HG02885 (cell line): ENCODE data around the gene NTN3.
"Not testable (repeated sequence)": the region's sequence is repeated elsewhere in the genome, so short reads cannot be mapped to it uniquely, and the experiment has no call there.

ENCODE experiments used
- ATAC-seq: cut with Tn5 transposase; IDR thresholded peaks from one replicate; pipeline ENCODE4 v1.9.1; 2021; ENCODE audit warnings: mild to moderate bottlenecking; ENCODE audit not compliant: unreplicated experiment, poor library complexity

Gene NTN3

GRCh38 chr16:2476741-2477140 lies 5.6 kb downstream of the NTN3 start:
- ATAC-seq = no peak

GRCh38 chr16:2477327-2477726 lies 6.2 kb downstream of the NTN3 start:
- no peak for ATAC-seq

GRCh38 chr16:2478279-2478678 lies 7.2 kb downstream of the NTN3 start:
- ATAC-seq = no peak

GRCh38 chr16:2479996-2480395 lies 8.9 kb downstream of the NTN3 start:
- not testable (repeated sequence) for ATAC-seq

DNA sequence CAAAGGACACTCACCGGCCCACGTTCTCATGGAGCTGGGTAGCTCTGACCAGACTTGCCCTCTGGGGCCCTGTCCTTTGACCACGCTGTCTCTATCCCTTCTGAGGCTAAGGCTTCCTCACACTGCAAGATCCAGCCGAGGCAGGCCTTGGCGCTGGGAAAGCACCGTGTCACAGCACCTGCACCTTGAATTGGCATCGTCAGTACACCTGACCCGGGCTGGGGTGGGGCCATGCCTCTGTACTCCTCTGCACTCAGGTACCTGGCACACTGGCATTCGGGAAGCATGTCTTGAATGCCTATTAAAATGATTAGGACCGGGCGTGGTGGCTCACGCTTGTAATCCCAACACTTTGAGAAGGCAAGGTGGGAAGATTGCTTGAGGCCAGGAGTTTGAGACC lies 9.9 kb downstream of the NTN3 start:
- ATAC-seq = no peak

GRCh38 chr16:2481676-2482075 lies 10.6 kb downstream of the NTN3 start:
- ATAC-seq = no peak

DNA sequence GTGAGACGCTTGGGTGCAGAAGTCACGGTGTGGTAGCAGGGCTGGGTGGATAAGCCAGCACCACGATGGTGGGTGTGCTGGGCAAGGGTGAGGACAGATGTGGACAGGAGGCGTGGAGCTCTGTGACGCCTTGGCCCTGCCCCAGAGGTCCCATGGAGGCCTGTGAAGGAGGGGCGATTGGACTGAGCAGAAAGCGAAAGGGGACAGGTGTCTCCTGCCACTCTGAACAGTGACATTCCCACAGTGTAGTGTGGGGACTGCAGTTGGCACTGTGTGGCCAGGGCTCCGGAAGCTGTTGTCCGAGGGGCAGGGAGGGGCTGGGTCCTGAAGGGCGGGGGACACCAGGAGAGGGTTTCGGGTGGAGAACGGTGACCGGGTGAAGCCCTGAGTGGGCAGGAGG lies 11.2 kb downstream of the NTN3 start:
- ATAC-seq = no peak

DNA sequence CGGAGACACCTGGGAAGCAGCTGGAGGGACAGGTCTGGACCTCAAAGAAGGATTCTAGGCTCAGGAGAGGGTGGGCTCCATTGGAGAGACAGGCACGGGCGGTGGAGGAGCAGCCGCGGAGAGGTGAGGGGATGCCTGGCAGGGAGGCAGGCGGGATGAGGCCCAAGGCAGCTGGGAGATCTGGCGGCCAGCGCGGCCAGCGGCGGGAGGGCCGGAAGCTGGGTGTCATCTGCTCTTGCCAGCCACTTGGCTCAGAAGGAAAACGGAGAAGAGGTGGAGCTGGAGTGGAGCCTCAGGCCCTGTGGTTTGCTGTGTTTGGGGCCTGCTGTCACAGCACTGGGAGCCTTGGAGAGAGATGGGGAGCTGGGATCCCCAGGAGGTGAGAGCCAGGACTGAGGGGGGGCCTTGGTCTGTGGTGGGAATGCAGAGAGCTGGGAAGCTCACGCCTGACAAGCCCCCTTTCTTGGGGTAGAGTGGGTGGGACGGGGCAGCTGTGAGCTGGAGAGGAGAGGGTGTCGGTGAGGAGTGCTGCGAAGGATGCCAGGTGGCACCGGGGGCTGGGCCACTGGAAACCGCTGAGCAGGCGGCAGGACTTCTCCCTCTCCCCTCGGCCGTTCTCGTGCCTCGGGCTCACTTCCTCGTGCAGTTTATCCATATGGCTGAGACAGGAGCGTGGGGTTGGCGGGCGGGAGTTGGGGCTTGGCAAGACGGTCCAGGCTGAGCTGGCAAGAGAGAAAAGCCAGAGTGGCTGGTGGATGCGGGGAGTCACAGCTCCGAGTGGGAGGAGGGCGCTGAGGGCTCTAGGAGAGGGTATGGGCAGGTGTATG lies 11.8 kb downstream of the NTN3 start:
- ATAC-seq = no peak

DNA sequence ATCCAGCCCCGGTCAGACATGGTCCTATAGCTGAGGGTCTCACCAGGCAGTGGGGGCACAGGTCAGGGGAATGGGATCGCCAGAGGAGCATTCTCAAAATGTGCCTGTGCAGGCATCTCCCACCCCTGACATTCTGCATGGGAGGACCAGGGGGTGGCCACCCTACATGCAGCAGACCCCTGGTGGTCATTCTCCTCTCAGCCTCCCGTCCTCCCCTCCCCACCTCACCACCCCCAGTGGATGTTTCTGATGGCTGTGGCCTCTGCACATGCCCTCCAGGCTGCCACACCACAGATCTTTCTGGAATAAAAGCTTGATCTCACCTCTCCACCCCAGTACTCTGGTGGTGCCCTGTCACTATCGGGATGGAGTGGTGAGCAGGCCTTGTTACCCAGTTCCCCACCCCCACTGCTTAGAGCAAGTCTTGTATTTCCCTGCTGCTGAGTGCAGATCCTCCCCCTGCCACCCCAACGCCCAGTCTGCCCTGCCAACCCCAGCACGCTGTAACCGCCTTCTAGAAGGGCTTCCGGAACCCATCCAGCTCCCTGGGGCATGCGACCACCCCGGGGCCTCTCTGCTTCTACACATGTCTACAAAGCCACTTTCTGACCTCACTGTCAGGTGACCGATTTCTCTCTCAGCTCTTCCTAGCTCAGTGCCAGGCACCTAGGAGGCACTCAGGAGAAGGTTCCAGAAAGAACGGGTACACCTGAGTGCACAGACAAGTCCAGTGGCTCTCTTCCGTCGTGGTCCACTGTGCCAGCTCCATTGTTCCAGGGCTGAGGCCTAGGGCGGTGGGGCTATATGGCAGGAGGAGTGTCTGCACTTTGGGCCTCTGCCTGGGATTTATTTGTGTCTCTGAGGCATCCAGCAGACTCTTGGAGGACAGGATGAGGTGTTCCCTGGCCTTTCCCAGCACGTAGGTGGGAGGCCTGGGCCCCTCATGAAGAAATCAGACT lies 13.1 kb downstream of the NTN3 start:
- ATAC-seq = no peak

DNA sequence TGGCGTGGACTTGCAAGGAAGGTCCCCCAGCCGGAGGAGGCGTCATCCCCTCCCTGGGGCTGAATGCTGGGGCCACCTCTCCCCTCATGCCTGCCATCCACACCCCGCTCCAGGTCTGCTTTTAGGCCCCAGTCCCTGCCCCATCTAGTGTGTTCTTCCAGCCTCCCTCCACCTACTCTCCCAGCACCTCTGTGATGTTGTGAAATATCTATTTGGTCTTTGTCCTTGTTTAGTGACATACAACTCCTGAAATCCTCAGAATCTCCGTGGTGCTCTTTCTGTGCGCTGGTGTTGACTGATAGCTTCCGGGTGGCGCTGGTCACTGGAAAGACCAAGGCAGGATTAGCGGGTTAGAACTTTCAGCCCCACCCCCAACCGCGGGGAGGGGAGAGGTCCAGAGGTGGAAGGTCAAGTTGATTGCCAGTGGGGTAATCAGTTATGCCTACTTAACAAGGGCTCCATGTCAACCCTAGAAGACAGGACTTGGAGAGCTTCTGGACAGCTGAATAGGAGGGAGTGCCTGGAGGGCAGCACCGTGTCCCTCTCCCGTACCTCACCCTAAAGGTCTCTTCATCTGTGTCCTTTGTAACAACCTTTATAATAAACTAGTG lies 13.9 kb downstream of the NTN3 start:
- ATAC-seq = no peak

- no peak for ATAC-seq
These were observed 14.9 kb downstream of the NTN3 start for GRCh38 chr16:2485811-2486507.

DNA sequence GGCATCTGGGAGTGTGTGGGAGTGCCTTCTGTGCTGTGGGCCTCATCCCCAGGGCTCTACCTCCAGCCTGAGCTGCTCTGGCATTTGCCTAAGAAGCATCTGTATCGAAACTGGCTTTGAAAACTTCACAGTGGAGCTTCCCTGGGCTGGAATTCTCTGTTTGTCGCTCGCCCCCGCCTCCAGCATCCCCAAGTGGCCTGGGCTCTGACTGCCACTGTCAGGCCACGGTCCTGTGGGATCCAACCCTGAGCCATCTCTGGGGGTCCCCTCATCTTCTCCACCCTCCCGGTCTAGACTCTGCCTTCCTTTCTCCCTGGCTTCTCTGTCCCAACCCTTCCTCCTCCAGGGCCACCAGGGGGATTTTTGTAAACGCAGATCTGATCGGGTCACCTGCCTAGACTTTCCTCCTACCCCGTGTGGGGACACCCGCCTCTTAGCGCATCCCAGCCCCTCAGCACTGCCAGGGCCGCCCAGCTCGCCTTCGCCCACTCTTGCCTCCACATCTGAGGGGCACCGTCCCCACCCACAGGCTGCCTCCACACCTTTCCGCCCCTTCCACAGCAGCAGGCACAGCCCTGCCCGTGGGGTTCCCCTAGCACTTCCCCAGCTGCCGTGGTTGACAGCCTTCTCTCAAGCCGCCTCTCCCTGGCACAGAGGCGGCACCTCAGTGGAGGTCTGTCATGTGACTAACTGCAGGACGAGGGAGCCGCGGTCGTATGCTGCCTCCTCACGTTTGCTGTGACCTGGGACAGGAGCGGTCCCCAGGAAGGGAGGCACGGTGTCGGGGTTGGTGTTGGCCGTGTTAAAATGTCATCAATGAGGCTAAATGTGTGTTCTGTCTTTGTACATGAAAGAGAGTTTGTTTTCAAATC lies 15.8 kb downstream of the NTN3 start:
- no peak for ATAC-seq

DNA sequence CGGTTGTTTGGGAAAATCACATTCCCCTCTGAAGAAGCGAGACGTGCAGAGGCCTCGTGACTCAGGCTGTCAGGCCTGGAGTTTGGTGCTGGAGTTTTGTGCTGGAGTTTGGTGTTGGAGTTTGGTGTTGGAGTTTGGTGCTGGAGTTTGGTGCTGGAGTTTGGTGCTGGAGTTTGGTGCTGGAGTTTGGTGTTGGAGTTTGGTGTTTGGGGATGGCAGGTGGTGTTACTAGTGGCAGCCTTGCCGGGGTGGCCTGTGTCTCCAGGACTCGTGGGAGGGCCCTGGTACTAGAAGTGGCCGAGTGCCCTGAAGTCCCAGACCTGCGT lies 16.4 kb downstream of the NTN3 start:
- no peak for ATAC-seq

DNA sequence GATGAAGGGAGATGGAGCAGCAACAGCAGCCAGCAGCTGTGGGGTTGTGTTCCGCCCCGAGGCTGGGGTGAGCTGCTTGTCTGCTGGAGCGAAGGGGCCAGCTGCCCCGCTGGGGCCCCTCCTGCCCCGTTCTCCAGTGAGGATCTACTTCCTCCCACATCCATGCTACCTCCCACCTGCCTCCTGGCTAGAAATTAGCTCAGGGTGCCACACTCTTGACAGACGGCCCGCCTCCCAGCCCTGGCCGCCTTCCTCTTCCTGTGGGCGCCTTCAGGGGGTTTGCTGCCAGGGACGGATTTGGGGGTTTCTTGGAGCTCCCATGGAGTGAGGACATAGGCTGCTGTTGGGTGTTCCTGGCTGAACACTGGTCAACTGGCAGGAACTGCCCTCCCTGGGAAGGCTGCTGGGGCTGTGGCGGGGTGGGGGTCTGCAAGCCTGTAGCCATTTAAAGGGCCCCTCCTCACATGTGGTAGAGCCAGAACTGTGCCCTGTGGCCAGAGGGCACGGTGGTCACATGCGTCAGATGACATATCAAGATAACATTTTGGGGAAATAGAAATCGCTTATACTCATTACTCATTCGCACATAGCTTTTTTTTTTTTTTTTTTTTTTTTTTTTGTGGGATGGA lies 16.9 kb downstream of the NTN3 start:
- no peak for ATAC-seq

- no peak for ATAC-seq
These were observed 18.5 kb downstream of the NTN3 start for GRCh38 chr16:2489581-2489980.

DNA sequence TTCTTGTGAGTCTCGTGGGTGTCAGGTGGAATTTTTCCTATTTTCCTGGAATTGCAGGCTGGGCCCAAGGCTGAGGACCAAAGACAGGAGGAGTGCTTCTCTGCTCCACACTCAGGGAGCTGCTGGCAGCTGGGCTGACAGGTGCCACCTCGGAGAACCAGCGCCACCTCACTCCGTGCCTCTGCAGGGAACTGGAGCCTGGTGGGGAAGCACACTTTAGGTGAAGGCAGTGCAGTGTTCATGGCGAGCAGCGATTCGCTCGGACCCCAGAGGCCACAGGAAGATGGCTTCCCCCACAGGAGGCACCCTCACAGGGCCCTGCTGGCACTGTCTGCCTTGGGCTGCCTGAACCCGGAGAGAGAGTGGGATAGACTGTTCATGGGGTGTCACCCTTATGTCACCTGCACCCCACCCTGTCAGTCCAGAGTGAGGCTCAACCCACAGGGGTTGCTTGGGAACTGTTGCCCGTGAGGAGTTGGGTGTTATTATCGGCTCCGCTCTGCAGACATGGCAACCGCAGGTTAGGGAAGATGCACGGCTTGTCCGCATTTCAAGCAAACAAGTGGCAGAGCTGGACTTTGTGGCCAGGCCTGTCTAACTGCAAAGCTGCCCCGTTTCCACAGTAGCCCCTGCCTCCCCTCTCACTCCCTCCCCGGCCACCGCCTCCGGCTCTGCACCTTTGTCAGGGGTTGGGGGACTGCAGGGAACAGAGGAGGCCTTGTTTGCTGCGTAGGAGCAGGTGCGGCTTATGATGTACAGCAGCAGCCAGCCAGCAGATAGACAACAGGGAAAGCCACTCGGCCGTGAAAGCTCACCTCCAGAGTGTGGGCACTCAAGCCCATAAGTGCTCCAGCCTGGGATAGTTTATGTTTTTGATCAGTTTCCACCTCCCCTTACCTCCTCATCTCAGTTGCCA lies 19.4 kb downstream of the NTN3 start:
- ATAC-seq = no peak

GRCh38 chr16:2492292-2492691 lies 21.2 kb downstream of the NTN3 start:
- no peak for ATAC-seq

DNA sequence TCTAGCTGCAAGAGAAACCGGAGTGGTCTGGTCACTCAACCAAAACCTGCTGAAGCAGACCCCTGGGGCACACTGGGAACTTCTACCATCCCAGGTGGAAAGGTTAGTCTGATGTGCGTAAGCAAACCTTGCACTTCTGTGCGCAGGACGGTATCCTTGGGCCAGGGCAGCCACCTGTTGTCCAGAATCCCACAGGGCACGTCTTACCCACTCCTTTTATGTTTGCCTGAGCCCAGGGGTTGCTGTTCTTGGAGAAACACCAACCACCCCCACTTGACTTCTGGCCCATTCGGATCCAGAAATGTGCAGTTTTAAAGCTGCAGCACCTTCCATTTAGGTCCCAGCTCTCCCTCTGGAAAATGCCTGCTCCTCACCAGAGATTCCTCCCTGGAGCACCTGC lies 22.5 kb downstream of the NTN3 start:
- ATAC-seq = no peak
